HG03095 (cell line): Measurements from ENCODE around the gene NRSN2.
"Not testable (repeated sequence)": the region's sequence is repeated elsewhere in the genome, so short reads cannot be mapped to it uniquely, and the experiment has no call there.

Experiments
- ATAC-seq: cut with Tn5 transposase; IDR thresholded peaks from one replicate; pipeline ENCODE4 v1.9.1; 2021; ENCODE audit warnings: moderate library complexity; ENCODE audit not compliant: unreplicated experiment

NRSN2 gene

DNA sequence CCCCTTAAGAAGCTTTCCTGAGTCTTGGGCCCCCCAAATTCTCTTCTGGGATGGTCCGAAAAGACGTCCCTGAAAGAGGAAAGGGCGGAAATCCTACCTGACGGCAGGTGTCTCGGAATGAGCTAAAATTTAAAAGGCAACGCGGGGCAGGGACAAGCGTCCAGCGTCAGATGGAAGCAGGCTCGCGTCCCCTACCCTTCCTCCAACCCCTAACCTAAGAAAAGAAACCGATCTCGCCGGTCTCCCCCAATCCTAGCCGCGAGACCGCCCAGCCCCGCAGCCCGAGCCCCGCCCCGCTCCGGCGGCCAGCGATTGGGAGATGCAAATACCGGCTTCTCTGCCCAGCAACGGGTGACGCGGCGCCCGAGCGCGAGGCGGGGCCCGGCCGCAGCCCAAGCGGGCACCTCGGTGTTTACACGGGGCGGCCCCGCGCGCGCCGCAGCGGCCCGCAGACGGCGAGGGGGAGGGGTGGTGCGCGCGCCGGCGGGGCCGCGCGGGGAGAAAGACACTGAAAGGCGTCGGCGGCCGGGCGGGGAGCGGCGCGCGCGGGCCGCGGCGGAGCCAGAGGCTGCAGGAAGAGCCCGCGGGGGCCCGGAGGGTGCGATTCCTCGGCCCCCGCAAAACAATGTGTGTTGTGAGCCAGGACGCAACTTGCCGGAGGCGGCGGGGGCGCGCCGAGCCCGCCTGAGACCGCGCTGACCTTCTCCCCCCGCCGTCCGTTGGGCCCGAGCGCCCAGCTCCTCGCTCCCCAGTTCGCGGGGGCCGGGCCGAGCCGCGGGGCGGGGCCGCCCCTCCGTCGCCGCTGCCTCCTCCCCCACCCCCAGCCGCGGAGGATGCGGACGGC, 21.6 kb upstream of the NRSN2 start, which contains the start of gene SOX12:
TSS of gene SOX12 (plus strand) at position 508 of the 844 bp plus-strand sequence. CDS start 373 bp downstream, outside the sequence.
- peak; percentile 66 for ATAC-seq

DNA sequence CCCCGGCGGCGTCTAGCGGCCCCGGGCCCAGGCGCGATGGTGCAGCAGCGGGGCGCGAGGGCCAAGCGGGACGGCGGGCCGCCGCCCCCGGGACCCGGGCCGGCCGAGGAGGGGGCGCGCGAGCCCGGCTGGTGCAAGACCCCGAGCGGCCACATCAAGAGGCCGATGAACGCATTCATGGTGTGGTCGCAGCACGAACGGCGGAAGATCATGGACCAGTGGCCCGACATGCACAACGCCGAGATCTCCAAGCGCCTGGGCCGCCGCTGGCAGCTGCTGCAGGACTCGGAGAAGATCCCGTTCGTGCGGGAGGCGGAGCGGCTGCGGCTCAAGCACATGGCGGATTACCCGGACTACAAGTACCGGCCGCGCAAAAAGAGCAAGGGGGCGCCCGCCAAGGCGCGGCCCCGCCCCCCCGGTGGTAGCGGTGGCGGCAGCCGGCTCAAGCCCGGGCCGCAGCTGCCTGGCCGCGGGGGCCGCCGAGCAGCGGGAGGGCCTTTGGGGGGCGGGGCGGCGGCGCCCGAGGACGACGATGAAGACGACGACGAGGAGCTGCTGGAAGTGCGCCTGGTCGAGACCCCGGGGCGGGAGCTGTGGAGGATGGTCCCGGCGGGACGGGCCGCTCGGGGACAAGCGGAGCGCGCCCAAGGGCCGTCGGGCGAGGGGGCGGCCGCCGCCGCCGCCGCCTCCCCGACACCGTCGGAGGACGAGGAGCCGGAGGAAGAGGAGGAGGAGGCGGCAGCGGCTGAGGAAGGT, 20.8 kb upstream of the NRSN2 start:
- ATAC-seq: no peak

DNA sequence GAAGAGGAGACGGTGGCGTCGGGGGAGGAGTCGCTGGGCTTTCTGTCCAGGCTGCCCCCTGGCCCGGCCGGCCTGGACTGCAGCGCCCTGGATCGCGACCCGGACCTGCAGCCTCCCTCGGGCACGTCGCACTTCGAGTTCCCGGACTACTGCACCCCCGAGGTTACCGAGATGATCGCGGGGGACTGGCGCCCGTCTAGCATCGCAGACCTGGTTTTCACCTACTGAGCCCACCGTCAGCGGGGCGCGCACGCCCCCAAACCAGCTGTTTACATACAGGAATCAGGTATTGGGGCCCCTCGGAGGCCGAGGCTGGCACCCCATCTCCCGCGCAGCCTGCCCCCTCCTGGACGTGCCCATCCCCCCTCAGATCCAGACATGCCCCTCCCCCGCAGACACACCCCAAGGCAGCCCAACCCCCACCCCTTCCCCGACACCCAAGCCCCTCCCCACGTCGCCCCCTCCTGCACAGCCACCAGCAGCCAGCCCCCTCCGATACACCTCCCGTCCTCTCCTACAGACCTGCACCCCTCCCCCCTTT, 20.2 kb upstream of the NRSN2 start:
- no peak for ATAC-seq

DNA sequence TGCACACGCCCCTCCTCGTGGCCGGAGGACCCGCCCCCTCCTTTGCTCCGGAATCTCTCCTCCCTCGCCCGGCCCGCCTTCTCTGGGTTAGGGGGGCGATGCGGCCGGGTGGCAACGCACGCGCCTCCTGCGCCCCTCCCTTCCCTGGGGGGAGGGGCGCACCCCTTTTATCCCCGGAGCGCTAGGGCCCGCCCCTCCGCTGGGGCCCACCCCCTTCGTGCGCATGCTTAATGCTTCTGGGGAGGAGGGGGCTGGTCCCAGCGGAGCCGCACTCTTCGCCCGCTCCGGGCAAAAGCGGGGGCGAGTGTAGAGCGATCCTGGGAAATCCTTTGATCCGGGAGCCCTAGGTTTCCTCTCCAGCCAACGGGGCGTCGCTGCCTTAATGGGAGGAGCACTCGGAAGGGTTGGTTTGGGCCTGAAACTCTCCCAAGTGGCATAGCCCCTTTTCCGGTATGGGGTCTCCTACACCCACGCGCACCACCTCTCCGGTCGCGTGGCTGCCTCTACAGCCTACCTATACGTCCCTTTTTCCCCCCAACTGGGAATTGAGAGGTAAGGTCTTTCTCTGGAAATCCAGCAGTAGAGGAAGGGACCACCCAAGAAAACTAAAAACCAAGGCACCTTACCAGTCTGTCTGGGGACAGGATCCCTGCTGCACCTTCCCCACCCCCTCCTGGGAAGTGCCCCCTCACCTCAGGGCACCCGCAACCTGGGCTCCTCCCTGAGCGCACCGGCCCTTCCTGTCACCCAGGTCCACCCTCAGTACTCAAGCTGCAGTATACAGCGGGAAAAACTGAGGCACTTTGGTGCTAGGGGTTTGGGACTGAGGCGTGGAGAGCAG, 19.5 kb upstream of the NRSN2 start:
- ATAC-seq: peak; percentile 23

DNA sequence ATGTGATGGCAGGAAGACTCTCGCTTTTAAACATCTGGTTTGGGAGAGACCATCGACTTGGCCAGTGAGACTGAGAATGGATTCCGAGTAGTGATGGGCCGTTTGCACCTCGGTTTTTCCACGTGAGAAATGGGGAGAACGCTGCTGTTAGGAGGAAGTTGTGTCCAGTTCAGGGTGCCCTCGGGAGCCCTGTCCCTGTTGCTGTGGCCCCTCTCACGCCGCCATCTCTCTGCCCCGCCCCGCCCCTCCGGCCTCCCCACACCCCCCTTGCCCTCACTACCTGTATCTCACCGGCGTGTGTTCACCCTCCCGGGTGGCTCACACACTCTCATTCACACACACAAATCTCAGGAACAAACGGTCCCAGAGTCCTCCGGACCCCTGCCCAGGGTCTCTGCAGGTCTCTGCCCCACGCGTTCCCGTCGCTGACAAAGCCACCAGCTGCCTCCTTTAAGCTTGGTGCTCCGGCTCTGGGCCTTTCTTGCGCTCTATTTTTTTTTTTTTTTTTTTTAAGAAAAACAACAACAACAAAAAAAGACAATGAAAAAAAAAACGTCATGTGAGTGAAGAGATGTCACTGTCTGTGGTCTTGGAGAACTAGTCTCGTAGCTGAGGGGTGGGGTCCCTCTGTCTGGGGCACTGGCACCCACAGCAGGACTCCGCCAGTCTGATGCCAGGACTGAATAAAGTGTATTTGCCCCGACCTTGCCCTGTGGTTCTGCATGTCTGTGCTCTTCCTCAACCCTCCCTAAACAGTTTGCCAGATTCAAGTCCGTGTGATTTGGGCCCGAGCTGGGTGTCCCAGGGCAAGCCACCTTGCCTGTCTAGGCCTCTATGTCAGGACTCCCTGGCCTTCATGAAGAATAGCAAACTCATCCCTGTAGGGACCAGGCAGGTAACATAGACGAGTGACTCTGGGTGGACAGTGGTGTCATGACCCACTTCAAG, 18.6 kb upstream of the NRSN2 start:
- ATAC-seq: no peak

DNA sequence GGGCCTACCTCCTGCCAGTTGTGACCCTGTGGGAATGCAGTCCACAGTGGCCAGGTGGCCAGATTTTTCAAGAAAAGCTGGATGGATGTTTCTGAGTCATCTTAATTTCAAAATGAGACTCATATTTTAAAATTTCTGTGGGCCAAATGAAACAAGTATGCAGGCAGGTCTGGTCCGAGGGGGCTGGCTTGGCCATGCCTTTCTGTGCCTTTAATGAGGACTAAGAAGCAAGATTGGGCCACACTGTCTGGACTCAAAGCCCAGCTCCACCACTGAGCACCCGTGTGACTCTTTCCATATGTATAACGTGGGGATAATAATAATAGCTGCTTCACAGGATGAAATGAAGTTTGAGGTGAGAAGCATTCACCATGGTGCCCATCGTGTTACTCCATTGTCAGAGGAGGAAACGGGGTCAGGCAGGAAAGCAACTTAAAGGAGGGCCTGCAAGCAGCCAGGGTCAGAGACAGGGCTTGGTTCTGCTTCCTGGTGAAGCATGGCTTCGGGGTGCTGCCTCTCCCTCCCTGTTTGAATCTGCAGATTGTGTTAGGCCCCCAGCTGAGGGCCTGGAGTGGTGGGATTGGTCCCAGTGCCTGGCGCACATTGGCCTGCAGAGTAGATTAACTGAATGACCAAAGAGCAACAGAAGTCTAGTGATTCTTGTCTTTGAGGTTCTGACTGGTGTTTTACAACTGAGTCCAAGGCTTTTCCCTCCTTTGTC, 17.8 kb upstream of the NRSN2 start:
- no peak for ATAC-seq

DNA sequence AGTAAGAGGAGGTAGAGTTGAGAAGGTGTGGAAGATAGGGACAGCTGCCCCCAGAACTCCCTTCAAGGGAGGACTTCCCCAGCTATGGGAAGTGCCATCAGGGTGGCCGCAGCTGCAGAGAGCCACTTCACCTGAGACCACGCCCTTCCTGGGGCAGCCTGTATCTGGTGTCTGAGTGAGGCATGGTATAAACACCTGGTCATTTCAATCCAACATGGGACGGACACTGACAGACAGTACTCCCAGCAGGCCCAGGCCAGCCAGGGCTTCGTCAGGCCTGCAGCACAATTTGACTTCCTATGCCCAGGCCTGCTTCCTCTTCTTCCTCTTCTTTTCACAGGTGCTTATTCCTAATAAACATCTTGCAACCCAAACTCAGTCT, 17.1 kb upstream of the NRSN2 start:
- no peak for ATAC-seq

DNA sequence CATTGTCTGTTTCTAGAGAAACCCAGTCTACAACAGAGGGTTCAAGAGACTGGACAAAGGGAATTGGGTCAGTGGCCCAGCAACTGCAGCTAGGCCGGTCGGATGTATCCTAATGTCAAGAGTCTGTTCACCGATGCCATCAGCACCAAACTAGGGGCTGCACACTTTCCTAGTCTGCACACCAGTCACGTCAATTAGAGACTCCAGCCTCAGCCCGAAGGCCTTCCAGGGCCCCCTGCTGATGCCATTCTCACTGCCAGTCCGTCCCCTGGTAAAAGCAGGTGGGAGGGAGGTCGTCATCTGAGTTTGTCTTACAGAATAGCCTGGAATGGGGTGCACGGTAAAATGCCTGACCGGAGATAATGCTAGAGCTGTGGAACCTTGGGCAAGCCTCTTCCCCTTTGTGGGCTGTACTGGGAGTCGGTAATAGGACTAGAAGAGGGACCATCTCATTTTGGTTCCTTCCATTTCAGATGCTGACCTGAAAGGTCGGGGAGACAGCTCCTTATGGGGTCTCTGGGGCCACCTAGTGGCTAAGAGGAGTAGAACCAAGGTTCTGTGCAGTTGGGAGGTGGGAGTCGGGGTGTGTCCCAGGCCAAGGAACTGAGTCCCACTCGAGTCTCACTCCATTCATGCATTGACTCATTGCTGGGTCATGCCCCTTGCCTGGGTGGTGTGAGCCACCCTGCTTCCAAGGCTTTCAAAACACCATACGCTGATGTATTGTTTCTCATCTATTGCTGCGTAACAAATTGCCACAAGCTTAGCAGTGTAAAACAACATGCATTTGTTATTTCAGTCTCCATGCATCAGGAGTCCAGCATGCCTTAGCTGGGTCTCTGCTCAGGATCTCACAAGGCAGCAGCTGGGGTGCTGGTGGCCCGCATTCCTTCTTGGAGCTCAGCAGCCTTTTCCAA, 16.4 kb upstream of the NRSN2 start:
- no peak for ATAC-seq

DNA sequence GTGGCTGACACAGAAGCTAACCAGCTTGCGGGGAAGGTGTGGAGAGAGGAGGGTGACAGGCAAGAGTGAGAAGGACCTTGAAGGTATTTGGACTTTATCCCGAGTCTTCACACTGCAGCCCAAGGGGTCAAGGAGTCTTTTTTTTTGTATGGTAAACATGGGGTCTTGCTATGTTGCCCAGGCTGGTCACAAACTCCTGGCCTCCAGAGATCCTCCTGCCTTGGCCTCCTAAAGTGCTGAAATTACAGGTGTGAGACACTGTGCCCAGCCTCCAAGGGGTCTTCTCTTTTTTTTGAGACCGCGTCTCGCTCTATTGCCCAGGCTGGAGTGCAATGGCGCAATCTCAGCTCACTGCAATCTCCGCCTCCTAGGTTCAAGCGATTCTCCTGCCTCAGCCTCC, 12.3 kb upstream of the NRSN2 start:
- no peak for ATAC-seq

DNA sequence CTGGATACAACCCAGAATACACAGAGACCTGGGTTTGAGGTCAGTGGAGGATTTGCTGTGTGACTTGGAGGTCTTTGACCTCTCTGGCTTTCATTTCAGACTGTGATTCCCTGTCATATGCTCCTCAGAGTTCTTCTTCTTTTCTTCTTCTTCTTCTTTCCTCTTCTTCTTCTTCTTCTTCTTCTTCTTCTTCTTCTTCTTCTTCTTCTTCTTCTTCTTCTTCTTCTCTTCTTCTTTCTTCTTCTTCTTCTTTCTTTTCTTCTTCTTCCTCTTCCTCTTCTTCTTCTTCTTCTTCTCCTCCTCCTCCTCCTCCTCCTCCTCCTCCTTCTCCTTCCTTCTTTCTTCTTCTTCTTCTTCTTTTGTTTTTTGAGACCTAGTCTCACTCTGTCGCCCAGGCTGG, 10.9 kb upstream of the NRSN2 start:
- ATAC-seq: not testable (repeated sequence)

DNA sequence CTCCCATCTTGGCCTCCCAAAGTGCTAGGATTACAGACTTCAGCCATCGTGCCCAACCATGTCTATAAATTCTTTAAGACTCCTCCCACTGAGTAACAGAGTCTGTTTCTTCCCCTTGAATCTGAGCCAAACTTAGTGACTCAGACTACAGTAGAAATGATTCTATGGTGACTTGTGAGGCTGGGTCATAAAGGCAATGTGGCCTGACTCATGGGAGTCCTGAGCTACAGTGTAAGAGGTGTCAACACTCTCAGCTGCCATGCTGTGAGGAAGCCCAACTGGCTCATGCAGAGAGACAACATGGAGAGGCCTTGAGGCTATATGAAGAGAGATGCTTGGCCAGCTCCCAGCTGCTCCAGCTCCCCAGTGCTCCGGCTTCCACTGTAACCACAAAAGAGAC, 5.2 kb upstream of the NRSN2 start:
- ATAC-seq: no peak

DNA sequence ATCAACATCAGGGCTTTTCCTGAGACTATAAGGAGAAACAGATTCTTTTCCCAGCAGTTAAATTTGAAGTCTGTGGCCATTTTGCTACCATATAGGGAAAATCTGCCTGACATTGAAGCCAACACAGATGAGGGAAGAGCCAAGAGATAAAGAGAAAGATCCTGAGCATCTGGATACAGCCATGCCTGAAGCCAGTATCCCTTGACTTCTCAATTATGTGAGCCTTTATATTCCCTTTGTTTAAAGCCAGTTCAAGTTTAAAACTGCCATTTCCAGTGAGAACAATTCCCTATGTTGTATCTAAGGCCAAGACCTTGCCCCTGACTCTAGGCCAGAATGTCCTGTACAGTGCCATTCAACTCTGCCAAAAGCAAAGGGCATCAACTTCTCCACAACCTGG, 3.8 kb upstream of the NRSN2 start:
- no peak for ATAC-seq

DNA sequence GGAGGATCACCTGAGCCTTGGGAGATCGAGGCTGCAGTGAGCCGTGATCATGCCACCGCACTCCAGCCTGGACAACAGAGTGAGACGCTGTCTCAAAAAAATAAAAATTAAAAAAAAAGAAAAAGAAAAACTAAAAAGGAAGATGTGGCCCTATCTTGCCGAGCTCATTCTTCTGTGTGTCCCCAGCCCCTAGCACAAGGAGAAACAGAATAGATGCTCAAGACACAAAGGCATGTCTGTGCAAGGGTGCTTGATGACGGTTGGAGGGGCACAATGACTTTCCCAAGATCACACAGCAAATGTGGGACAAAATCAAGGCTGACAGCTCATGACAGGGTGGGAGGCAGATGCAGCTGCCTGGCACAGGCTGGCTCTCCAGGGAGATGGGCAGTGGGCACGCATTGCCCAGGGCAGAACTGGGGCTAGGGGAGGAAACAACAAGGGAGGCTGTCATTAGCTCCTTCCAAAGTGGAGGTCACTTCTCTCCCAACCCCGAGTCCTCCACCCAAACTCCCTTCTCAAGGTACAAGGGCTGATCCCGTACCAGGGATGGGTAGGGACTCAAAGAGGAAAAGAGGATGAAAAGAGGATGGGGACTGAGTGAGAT, 775 bp upstream of the NRSN2 start:
- ATAC-seq: no peak

DNA sequence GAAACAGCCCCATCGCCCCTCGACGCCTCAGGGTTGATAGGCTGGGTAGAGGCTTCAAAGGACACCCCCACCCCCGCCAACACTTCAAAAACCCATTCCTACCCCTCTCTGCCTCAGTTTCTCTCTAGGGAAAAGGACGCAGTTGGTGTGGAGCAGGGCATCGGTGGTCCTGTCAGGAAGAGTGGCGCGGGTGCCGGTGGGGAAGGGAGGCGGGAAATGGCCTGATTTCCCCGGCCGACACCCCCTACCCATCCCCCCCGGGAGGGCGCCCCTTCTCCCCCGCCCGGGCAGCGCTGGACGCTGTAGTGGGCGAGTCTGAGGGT, 367 bp downstream of the NRSN2 start:
- ATAC-seq: no peak

DNA sequence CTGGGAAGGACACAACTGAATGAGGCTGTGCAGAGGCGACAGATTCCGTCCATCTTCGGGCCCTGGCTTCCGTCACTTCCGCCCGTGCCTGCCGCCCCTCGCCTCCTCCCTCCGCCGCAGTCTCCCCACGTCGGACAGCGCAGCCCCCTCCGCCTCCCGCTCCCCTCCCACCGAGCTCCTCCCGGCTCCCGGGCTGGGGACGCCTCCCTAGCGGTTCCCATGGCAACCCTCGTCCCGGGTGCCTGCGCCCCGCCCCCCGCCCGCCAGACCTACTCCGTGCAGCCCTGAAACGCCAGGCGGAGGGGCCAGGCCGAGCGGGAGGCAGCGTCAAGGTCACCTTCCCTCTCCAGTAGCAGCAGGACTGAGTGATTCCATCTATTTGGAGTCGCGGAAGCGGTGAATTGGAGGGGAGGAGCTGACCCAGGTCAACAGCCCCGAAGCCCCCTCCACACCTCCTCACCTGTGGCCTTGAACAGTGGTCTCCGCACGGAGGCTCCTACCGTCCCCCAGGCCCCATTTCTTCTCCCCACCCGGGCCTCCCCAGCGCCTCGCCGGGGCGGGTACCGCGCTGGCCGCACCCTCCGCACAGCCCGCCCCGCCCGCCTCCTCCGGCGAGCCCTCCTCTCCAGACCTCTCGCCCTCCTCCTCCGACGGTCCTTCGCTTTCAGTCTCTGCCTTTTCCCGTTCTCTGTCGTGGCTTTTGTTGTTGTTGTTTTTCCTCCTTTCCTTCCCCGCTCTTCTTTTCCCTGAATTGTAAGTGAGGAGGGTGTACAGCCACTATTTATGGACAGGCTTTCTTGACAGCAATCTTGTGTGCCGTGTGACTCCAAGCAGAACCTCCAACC, 951 bp downstream of the NRSN2 start:
- ATAC-seq: peak; percentile 67

DNA sequence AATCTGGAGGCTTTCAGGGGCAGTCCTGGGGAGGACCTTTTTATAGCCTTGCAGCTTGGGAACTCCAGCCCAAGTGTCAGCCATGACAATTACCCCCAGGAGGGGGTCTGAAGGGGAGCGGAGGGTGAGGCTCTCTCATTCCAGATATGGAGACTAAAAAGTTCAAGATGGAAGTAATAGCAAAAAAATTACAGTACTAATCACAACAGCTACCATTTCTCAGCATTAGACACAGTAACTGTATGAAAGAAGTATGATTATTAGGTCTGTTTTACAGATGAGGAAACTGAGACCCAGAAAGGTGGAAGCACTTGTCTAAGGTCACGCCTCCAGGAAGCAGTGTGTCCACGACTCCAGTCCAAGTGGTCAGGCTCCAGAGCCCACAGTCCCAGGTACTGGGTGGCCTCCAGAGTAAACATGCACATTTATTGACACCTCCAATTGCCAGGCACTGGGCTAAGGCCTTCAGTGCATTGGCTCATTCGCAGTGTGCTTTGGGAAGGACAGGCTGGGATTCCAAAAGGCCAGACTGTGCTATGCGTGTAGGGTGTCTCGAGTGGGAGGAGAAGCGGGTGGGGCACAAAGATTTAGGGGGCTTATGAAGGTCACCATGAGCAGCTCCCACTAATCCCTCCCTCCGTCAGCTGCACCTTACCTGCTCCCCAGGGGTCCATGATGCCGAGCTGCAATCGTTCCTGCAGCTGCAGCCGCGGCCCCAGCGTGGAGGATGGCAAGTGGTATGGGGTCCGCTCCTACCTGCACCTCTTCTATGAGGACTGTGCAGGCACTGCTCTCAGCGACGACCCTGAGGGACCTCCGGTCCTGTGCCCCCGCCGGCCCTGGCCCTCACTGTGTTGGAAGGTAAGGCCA, 2.3 kb downstream of the NRSN2 start:
- ATAC-seq: no peak
